Endothelial cell (in vitro differentiated cells): ENCODE measurements around the gene RPL5. TPM values are rescaled to one million over a fixed set of nuclear protein-coding genes. Genes with fewer than 3 reads are reported as not detected.

ENCODE experiments used
- DNase-seq: peaks from one replicate; pipeline ENCODE4 v3.0.0; 2021; ENCODE audit warnings: low spot score
- H3K27ac Mint-ChIP-seq: one replicate; pipeline ENCODE4 v1.8.0; 2021; ENCODE audit warnings: mixed read lengths, inconsistent platforms; ENCODE audit not compliant: unreplicated experiment
- H3K27me3 Mint-ChIP-seq: one replicate; pipeline ENCODE4 v1.8.0; 2021; ENCODE audit warnings: mild to moderate bottlenecking, moderate library complexity, mixed read lengths, inconsistent platforms; ENCODE audit not compliant: unreplicated experiment
- H3K36me3 Mint-ChIP-seq: one replicate; pipeline ENCODE4 v1.8.0; 2021; ENCODE audit warnings: mild to moderate bottlenecking, low read depth, mixed read lengths, inconsistent platforms; ENCODE audit not compliant: unreplicated experiment
- H3K4me1 Mint-ChIP-seq: one replicate; pipeline ENCODE4 v1.8.0; 2021; ENCODE audit warnings: mild to moderate bottlenecking, mixed read lengths, inconsistent platforms; ENCODE audit not compliant: unreplicated experiment
- H3K4me3 Mint-ChIP-seq: one replicate; pipeline ENCODE4 v1.8.0; 2021; ENCODE audit warnings: mild to moderate bottlenecking, mixed read lengths, inconsistent platforms; ENCODE audit not compliant: unreplicated experiment
- H3K9me3 Mint-ChIP-seq: one replicate; pipeline ENCODE4 v1.8.0; 2021; ENCODE audit warnings: mixed read lengths, inconsistent platforms; ENCODE audit not compliant: unreplicated experiment
- total RNA-seq: library from RNA; stranded (reverse); fragmentation: NEBNext Ultra II Directional; extraction: Animal tissue kit (Norgen Biotek cat#: 25700); gene quantifications from one replicate; pipeline ENCODE4 v1.2.1, GENCODE V29; 2021; ENCODE audit not compliant: unreplicated experiment
- TF ChIP-seq, protein P1 (sequence below): fragments of 200-600 bp; sonication (generic); IDR thresholded peaks from one replicate; pipeline ENCODE4 v1.5.0; 2021; ENCODE audit warnings: antibody characterized with exemption; ENCODE audit not compliant: unreplicated experiment

The RPL5 gene
- total RNA-seq, 1 donor from 2014 or later = 1,318 TPM

DNA sequence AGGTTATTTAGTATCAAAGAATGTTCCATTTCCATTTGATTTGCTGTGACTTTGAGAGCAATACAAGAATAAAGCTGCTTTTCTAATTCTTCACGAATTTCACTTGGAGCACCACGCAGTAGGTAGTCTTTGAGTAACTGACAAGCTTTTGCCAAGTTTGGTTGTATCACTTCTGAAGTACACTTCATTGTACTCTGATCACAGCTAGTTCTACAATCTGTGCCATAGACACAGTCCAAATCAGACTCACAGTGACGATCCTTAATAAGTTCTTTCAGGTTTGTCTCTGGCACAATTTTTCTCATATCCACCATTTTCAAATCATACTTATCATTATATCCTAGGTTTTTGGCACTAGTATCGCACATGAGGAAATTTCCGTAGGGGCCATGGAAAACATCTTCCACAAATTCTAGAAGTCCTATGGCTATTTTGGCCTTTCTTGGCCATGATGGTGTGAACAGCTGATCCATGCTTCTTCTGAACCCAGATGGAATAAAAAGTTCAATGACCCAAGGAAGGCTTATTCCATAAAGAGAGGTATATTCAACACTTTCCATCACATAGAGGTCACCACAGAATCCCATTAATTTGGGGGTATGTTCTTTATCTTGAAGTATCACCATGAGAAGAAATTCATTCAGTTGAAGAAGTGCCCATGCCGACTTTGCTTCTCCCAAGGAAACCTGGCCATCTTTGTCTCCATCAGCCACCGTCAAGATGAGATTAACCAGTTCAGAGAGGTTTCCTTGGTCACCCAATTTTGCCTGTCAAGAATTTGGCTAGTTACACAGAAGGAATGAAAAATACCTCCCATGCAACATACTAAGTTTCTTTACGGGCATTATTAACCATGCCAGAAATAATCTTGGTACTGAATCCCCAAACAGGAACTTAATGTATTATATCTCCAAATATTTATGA lies 11.9 kb downstream of the RPL5 start:
- TF ChIP-seq, protein P1, sequence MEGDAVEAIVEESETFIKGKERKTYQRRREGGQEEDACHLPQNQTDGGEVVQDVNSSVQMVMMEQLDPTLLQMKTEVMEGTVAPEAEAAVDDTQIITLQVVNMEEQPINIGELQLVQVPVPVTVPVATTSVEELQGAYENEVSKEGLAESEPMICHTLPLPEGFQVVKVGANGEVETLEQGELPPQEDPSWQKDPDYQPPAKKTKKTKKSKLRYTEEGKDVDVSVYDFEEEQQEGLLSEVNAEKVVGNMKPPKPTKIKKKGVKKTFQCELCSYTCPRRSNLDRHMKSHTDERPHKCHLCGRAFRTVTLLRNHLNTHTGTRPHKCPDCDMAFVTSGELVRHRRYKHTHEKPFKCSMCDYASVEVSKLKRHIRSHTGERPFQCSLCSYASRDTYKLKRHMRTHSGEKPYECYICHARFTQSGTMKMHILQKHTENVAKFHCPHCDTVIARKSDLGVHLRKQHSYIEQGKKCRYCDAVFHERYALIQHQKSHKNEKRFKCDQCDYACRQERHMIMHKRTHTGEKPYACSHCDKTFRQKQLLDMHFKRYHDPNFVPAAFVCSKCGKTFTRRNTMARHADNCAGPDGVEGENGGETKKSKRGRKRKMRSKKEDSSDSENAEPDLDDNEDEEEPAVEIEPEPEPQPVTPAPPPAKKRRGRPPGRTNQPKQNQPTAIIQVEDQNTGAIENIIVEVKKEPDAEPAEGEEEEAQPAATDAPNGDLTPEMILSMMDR = no peak
- Mint-ChIP-seq H3K4me3 (no peak overlapping the region), H3K27ac (no peak overlapping the region), H3K36me3 (peaks cover 14% of the 10 kb centered on the region), H3K9me3 (no peaks in the 10 kb centered on the region), H3K27me3 (no peaks in the 10 kb centered on the region), H3K4me1 (no peaks in the 10 kb centered on the region)
- DNase-seq = no peak

DNA sequence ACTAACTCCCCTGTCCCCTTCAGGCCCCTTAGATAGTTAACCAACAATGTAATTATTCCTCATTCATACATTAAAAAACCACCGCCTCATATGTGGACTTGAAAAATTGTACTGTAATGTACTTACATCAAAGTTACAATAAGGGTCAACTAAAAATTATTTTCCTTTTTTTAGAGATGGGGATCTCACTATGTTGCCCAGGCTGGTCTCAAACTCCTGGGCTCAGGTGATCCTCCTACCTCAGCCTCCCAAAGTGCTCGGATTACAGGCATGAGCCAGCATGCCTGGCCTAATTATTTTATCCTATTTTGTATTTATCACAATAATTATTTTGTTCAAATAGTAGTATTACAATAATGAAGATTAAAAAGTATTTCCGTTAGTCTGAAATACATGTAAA lies 12.6 kb downstream of the RPL5 start:
- no peaks in the 10 kb centered on the region for H3K4me1 Mint-ChIP-seq
- no peaks in the 10 kb centered on the region for H3K27me3 Mint-ChIP-seq
- no peak for DNase-seq
- TF ChIP-seq, protein P1 = no peak
- H3K4me3 Mint-ChIP-seq = no peak overlapping the region
- H3K36me3 Mint-ChIP-seq = peaks cover 12% of the 10 kb centered on the region
- no peak overlapping the region for H3K27ac Mint-ChIP-seq
- H3K9me3 Mint-ChIP-seq = no peaks in the 10 kb centered on the region

DNA sequence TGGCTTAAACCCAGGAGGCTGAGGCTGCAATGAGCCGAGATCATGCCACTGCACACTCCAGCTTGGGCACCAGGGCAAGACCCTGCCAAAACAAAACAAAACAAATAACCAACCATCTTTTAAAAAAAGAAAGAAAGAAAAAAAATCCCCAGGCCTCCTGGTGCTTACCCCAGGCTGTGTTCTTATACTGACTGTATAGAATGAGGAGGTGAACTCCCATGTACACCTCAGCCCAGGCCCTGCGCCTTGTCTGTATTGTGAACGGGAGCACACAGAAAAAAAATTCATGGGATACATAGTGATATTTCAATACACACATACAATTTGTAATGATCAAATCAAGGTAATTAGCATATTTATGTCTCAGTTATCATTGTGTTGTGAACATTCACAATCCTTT lies 14.1 kb downstream of the RPL5 start:
- DNase-seq = no peak
- TF ChIP-seq, protein P1 = no peak
- no peaks in the 10 kb centered on the region for H3K4me1 Mint-ChIP-seq
- no peak overlapping the region for H3K27ac Mint-ChIP-seq
- H3K4me3 Mint-ChIP-seq = no peak overlapping the region
- H3K36me3 Mint-ChIP-seq = peaks cover 3% of the 10 kb centered on the region
- no peaks in the 10 kb centered on the region for H3K27me3 Mint-ChIP-seq
- no peaks in the 10 kb centered on the region for H3K9me3 Mint-ChIP-seq

GRCh38 chr1:92848201-92848600 lies 16.4 kb downstream of the RPL5 start:
- TF ChIP-seq, protein P1 = no peak
- Mint-ChIP-seq H3K36me3 (no peaks in the 10 kb centered on the region), H3K4me3 (no peak overlapping the region), H3K4me1 (no peaks in the 10 kb centered on the region), H3K27me3 (no peaks in the 10 kb centered on the region), H3K27ac (no peak overlapping the region), H3K9me3 (no peaks in the 10 kb centered on the region)
- no peak for DNase-seq

DNA sequence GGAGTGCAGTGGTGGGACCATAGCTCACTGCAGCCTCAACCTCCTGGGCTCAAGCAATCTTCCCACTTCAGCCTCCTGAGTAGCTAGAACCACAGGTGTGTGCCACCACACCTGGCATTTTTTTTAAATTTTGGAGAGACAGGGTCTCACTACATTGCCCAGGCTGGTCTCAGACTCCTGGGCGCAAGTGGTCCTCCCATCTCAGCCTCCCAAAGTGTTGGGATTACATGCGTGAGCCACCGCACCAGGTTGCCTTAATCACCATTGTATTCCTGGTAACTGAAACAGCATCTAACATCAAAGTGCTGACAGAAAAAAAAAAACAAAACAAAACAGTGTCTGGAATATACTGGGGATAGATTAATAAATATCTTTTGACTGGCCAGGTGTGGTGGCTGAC lies 18.2 kb downstream of the RPL5 start:
- no peak for DNase-seq
- no peak overlapping the region for H3K4me3 Mint-ChIP-seq
- TF ChIP-seq, protein P1 = no peak
- no peaks in the 10 kb centered on the region for H3K27me3 Mint-ChIP-seq
- H3K27ac Mint-ChIP-seq = no peak overlapping the region
- no peaks in the 10 kb centered on the region for H3K36me3 Mint-ChIP-seq
- H3K4me1 Mint-ChIP-seq = no peaks in the 10 kb centered on the region
- H3K9me3 Mint-ChIP-seq = no peaks in the 10 kb centered on the region
